Kasumi-1 (cell line): ENCODE measurements around the gene LIMK2.

Source experiments
- DNase-seq, 2 experiments: peaks; one replicate each; lab custom pipeline; 2025; lab: John Stamatoyannopoulos, UW

Gene LIMK2

DNA sequence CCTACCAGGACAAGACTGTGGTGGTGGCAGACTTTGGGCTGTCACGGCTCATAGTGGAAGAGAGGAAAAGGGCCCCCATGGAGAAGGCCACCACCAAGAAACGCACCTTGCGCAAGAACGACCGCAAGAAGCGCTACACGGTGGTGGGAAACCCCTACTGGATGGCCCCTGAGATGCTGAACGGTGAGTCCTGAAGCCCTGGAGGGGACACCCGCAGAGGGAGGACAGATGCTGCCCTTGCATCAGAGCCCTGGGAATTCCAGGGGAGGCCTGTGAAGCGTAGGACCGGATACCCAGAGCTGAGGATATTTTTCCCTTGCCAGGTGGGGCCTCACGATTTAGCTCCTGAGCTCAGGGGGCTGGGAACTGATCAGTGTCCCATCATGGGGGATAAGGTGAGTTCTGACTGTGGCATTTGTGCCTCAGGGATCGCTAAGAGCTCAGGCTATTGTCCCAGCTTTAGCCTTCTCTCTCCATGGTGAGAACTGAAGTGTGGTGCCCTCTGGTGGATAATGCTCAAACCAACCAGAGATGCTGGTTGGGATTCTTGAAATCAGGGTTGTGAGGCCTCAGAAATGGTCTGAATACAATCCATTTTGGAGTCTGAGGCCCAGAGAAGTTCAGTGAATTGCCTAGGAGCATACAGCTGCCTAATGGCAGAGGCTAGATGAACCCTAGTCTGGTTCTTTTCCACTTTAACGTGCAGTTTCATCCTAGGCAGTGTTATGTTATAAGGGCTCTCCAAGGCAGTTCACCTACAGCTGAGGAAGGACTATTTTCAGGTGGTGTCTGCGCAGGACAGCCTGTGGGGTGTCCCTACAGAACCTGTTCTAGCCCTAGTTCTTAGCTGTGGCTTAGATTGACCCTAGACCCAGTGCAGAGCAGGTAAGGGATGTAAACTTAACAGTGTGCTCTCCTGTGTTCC, 60.7 kb downstream of the LIMK2 start:
- DNase-seq, result peak; percentile 59 to 69

DNA sequence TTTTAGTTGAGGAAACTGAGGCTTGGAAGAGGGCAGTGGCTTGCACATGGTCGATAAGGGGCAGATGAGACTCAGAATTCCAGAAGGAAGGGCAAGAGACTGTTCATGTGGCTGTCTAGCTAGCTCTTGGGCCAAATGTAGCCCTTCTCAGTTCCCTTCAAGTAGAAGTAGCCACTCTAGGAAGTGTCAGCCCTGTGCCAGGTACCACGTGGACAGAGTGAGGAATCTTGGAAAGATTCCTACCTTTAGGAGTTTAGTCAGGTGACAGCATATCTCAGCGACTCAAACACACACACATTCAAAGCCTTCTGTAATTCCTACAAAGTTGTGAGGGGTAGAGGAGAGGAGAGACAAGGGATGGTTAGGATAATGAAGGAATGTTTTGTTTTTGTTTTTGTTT, 61.9 kb downstream of the LIMK2 start:
- DNase-seq, result no peak

DNA sequence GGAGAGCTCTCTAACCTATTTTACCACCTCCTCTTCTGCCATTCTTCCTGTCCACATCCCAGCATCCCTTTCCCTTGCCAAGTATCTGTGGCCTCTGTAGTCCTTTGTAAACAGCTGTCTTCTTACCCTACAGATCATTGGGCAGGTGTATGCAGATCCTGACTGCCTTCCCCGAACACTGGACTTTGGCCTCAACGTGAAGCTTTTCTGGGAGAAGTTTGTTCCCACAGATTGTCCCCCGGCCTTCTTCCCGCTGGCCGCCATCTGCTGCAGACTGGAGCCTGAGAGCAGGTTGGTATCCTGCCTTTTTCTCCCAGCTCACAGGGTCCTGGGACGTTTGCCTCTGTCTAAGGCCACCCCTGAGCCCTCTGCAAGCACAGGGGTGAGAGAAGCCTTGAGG, 62.9 kb downstream of the LIMK2 start:
- no peak for DNase-seq

DNA sequence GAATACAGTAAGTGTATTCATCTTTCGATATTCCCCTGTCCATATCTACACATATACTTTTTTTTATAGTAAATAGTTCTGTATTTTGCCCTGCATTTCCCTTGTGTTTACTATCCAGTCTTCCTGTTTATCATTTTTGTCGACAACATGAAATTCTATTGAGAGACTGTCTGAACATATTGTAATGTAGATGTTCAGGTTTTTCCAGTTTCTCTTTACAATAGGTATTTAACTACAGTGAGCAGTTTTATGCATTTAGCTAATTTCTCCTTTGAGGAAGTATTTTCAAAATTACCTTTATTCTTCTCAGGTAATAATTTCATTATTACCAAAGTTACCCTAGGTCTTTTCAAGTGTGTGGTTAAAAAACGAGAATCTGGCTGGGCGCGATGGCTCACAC, 63.5 kb downstream of the LIMK2 start:
- DNase-seq, result no peak

DNA sequence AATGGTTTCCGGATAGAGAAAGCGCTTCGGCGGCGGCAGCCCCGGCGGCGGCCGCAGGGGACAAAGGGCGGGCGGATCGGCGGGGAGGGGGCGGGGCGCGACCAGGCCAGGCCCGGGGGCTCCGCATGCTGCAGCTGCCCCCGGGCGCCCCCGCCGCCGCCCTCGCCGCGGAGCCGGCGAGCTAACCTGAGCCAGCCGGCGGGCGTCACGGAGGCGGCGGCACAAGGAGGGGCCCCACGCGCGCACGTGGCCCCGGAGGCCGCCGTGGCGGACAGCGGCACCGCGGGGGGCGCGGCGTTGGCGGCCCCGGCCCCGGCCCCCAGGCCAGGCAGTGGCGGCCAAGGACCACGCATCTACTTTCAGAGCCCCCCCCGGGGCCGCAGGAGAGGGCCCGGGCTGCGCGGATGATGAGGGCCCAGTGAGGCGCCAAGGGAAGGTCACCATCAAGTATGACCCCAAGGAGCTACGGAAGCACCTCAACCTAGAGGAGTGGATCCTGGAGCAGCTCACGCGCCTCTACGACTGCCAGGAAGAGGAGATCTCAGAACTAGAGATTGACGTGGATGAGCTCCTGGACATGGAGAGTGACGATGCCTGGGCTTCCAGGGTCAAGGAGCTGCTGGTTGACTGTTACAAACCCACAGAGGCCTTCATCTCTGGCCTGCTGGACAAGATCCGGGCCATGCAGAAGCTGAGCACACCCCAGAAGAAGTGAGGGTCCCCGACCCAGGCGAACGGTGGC, 64.5 kb downstream of the LIMK2 start:
- DNase-seq, result no peak

DNA sequence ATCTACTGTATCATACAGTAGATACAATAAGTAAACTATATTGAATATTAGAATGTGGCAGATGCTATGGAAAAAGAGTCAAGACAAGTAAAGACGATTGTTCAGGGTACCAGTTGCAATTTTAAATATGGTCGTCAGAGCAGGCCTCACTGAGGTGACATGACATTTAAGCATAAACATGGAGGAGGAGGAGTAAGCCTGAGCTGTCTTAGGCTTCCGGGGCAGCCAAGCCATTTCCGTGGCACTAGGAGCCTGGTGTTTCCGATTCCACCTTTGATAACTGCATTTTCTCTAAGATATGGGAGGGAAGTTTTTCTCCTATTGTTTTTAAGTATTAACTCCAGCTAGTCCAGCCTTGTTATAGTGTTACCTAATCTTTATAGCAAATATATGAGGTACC, 65.6 kb downstream of the LIMK2 start:
- DNase-seq, result no peak

DNA sequence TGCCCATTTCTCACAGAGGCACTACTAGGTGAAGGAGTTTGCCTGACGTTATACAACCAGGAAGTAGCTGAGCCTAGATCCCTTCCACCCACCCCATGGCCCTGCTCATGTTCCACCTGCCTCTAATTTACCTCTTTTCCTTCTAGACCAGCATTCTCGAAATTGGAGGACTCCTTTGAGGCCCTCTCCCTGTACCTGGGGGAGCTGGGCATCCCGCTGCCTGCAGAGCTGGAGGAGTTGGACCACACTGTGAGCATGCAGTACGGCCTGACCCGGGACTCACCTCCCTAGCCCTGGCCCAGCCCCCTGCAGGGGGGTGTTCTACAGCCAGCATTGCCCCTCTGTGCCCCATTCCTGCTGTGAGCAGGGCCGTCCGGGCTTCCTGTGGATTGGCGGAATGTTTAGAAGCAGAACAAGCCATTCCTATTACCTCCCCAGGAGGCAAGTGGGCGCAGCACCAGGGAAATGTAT, 66.1 kb downstream of the LIMK2 start:
- DNase-seq, result no peak

DNA sequence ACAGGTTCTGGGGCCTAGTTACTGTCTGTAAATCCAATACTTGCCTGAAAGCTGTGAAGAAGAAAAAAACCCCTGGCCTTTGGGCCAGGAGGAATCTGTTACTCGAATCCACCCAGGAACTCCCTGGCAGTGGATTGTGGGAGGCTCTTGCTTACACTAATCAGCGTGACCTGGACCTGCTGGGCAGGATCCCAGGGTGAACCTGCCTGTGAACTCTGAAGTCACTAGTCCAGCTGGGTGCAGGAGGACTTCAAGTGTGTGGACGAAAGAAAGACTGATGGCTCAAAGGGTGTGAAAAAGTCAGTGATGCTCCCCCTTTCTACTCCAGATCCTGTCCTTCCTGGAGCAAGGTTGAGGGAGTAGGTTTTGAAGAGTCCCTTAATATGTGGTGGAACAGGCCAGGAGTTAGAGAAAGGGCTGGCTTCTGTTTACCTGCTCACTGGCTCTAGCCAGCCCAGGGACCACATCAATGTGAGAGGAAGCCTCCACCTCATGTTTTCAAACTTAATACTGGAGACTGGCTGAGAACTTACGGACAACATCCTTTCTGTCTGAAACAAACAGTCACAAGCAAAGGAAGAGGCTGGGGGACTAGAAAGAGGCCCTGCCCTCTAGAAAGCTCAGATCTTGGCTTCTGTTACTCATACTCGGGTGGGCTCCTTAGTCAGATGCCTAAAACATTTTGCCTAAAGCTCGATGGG, 66.7 kb downstream of the LIMK2 start:
- DNase-seq, result no peak

DNA sequence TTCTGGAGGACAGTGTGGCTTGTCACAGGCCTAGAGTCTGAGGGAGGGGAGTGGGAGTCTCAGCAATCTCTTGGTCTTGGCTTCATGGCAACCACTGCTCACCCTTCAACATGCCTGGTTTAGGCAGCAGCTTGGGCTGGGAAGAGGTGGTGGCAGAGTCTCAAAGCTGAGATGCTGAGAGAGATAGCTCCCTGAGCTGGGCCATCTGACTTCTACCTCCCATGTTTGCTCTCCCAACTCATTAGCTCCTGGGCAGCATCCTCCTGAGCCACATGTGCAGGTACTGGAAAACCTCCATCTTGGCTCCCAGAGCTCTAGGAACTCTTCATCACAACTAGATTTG, 67.2 kb downstream of the LIMK2 start:
- DNase-seq, result no peak

DNA sequence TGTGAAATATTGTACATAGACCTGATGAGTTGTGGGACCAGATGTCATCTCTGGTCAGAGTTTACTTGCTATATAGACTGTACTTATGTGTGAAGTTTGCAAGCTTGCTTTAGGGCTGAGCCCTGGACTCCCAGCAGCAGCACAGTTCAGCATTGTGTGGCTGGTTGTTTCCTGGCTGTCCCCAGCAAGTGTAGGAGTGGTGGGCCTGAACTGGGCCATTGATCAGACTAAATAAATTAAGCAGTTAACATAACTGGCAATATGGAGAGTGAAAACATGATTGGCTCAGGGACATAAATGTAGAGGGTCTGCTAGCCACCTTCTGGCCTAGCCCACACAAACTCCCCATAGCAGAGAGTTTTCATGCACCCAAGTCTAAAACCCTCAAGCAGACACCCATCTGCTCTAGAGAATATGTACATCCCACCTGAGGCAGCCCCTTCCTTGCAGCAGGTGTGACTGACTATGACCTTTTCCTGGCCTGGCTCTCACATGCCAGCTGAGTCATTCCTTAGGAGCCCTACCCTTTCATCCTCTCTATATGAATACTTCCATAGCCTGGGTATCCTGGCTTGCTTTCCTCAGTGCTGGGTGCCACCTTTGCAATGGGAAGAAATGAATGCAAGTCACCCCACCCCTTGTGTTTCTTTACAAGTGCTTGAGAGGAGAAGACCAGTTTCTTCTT, 67.9 kb downstream of the LIMK2 start:
- DNase-seq, result no peak

DNA sequence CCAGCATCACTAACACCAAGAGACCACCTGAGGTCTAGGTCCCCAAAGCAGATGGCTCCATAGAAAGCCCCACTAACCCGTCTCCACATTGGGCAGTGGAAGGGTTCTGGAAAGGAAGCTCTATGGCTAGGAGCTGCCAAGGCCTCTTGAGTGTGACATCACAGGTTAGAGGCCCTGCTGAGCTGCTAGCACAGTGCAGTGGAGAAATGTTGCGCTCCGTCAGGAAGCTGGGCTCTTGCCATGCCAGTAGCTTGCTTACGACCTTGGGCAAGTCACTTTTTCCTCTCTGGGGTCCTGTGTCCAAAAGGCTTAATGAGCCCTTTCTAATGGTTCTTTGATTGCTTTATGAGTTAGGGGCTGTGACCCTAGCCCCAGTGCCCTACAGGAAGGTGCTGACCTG, 69.6 kb downstream of the LIMK2 start:
- DNase-seq, result no peak

DNA sequence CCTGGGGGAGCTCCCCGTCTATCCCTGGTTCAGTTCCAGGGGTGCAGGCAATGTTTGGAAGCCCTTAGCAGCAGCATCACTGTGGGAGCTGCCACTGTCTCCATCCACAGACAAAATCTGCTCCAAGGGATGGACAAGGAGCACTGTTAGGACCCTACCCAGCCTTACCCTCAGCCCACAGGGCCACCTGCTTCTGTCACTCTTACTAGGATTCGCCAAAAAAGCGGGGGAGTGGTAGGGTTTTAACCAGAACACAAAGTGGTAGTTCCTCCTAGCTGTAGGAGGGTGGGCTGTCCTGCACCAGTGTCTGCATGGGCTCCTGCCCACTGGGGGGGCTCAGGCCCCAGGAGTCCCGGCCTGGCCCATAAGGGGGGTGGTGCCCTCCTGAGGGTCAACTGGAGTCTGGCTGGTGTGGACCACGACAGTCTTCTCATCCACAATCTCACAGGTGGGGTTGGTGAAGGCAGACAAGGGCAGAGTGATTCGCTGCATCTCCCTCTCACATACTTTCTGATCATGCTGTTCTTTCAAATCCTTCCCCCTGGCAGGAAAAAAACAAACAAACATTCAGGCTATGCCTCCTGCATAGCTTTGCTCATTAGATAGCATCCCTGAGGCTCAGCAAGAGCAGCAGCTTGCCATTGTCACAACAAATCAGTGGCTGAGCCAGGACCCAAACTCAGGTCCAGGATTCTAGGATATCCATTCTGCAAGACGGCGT, 70.8 kb downstream of the LIMK2 start:
- DNase-seq, result no peak

DNA sequence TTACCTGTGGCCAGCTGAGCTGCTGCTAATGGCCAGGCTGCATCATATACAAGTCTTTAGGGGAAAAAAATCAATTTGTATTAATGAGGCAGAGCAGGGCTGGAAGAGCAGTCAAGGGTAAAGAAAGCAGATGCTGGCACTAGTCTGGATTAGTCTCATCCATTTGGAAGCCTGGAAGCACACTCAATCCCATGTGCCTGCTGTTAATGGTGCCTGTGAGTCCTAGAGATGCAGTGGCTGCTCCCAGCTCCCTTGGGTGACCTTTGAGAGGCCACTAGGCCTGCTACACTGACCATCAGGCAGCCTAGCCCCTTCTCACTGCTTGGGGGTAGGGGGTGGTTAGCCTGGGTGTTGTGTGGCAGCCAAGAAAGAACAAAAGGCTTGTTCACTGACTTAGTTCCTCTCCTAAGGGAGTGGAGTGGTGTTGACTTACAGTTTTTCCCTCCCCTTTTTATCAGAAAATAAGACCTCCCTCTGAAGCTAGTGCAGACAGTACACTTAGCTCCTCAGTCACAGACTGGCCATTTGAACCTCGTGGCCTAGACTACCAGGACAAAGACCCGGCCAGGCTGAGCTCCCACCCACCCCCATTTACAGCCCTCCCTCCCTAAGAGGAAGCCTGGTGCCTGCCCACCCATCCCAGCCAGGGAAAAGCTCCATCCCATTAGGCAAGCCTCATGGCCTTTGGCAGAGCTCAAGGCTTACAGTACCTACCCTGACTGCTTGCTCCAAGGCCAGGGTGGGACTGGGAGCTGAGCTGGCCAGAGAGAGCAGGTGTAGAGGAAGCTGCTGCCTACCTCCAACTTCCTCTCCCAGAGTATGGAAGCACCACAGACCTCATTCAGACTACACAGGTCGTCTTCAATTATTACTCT, 72.4 kb downstream of the LIMK2 start:
- DNase-seq, result peak; percentile 47 to 54

DNA sequence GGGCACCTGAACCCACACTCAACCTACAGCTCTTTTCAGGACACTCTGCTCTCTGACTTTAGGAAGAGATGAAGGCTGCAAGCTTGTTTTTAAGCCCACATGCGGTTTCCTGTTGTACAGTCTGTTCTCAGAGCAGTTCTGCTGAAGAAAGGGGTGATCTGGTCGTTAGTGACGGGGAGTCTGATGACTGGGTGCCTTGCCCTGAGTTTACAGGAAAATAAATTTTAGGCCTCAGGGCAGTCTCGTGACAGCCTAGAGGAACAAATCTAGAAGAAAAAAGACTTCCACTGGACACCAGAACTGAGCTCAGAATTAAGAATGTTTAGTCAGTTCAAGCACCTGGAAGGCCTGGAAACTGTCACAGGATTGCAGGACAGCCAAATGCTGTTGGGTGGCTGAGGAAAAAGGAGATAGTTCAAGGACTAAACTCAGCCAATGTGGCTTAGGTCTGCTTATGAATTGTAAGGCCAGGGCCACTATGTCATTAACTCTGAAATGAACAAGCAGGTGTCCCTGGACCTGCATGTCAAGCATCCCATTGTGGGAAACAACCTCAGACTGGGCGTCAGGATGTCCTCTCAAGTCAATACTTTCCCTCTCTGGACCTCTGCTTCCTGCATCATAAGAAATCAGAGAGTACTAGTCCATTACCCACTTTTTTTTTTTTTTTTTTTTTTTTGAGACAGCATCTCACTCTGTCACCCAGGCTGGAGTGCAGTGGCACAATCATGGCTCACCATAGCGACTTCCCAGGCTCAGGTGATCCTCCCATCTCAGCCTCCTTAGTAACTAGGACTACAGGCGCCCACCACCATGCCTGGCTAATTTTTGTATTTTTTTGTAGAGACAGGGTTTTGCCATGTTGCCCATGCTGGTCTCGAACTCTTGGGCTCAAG, 74.5 kb downstream of the LIMK2 start:
- DNase-seq, result peak; percentile 87 to 91

DNA sequence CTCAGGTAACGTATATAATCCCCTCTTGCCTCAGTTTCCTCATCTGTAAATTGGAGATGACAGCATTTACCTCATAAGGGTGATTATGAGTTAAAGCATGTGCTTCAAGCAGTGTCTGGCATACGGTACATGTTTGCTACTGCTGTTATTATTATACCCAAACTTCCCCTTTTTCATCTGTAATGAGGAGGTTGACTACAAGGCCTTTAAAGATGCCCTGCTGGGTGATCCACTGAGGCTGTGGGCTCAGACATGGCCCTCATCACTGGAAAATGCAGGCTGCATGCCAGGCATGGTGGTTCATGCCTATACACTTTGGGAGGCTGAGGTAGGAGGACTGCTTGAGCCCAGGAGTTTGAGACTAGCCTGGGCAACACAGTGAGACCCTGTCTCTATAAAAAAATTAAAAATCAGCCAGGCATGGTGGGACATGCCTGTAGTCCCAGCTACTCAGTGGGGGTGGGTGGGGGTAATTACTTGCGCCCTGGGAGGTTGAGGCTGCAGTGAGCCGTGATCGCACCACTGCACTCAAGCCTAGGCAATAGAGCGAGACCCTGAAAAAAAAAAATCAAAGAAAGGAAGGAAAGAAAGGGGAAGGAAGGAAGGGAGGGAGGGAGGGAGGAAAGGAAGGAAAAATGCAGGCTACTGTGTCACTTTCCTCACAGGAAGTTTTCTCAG, 75.9 kb downstream of the LIMK2 start:
- DNase-seq, result peak; percentile 37 to 52

DNA sequence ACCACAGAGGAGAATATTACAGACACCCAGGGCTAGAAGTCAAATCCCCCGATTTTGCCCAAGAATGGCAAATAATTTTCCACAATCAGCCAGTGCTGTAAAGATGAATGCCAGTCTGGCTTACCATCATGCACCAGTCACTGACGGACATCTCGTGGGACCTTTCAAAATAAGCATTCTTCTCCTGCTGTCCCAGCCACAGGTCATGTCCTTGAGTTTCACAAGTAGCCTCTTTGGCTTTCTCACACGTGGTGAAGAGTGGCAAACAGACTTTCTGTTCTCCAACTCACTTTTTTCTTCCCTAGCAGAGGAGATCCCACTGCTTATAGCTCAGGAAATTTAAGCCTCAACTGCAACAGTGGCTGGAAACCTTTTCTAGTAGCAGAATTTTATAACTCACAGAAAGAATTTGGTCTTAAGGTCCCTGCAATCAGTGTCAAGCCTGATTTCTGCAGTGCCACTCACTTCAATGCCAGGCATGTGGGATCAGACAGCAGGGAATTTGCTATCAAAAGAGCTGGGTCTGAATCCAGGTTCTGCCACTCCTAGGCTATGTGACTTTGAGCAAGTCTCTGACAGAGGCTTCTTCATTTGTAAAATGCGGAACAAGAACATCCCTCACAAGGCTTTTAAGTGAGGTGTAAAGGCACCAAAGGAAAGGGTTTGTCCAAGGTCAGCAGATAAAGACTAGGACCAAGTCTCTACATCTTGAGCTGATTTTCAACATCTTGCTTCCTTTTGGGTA, 76.6 kb downstream of the LIMK2 start:
- DNase-seq, result no peak

DNA sequence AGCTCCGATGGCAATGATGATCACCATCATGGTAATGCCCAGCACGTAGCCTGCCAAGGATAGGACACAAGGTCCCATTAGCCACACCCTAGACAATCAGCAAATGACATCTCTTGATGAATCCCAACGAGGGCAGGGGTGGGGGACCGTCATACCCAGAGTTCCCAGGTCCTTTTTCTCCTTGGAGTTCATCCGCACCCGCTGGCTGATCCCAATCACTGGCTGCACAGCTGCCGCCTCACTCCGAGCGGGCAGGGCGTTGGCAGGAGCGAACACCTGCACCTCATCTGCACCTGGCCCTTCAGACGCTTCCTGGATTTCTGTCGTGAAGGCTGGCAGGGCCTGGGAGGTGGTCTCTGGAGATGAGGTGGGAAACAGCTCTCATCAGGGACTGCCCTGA, 77.2 kb downstream of the LIMK2 start:
- DNase-seq, result no peak
